HEK293 (cell line): Measurements from ENCODE around the gene SLFNL1.

ENCODE experiments used
- GFI1B ChIP-seq: fragments of 450-650 bp; formaldehyde crosslinking; IDR thresholded peaks from 2 replicates; pipeline ENCODE4 v1.5.1; 2016; ENCODE audit warnings: missing biosample characterization, missing genetic modification characterization
- GLIS1 ChIP-seq: fragments of 450-650 bp; formaldehyde crosslinking; IDR thresholded peaks from 2 replicates; pipeline ENCODE4 v1.5.1; 2016; ENCODE audit warnings: missing biosample characterization, missing genetic modification characterization
- HOXC10 ChIP-seq: sonication (generic); formaldehyde crosslinking; IDR thresholded peaks from 2 replicates; pipeline ENCODE4 v1.8.1; 2023; ENCODE audit warnings: mild to moderate bottlenecking, missing genetic modification reagents
- PRDM2 ChIP-seq: fragments of 450-650 bp; formaldehyde crosslinking; IDR thresholded peaks from 2 replicates; pipeline ENCODE4 v1.5.1; 2016; ENCODE audit warnings: missing biosample characterization, missing genetic modification characterization, borderline replicate concordance
- REST ChIP-seq: fragments of 450-650 bp; formaldehyde crosslinking; IDR thresholded peaks from 2 replicates; pipeline ENCODE4 v1.5.1; 2016; ENCODE audit warnings: missing biosample characterization, missing genetic modification characterization
- SALL2 ChIP-seq: fragments of 450-650 bp; formaldehyde crosslinking; IDR thresholded peaks from 2 replicates; pipeline ENCODE4 v1.5.0; 2017; ENCODE audit warnings: missing biosample characterization, mild to moderate bottlenecking, missing genetic modification characterization, borderline replicate concordance
- ZBTB21 ChIP-seq: fragments of 450-650 bp; formaldehyde crosslinking; IDR thresholded peaks from 2 replicates; pipeline ENCODE4 v1.5.1; 2017; ENCODE audit warnings: missing biosample characterization, missing genetic modification characterization
- ZBTB44 ChIP-seq: fragments of 450-650 bp; IDR thresholded peaks from 2 replicates; pipeline ENCODE4 v1.5.1; 2018; ENCODE audit warnings: missing biosample characterization, mild to moderate bottlenecking, missing genetic modification characterization
- ZFP3 ChIP-seq: fragments of 450-650 bp; formaldehyde crosslinking; IDR thresholded peaks from 2 replicates; pipeline ENCODE4 v1.5.1; 2016; ENCODE audit warnings: low read depth, missing biosample characterization, missing genetic modification characterization
- ZNF148 ChIP-seq: fragments of 450-650 bp; formaldehyde crosslinking; IDR thresholded peaks from 2 replicates; pipeline ENCODE4 v1.5.0; 2017; ENCODE audit warnings: missing biosample characterization, missing genetic modification characterization, borderline replicate concordance
- ZNF214 ChIP-seq: fragments of 450-650 bp; formaldehyde crosslinking; IDR thresholded peaks from 2 replicates; pipeline ENCODE4 v1.5.1; 2017; ENCODE audit warnings: missing biosample characterization, mild to moderate bottlenecking, missing genetic modification characterization, borderline replicate concordance
- ZNF366 ChIP-seq: fragments of 450-650 bp; formaldehyde crosslinking; conservative IDR thresholded peaks from 2 replicates; pipeline ENCODE4 v1.5.1; 2016; ENCODE audit warnings: missing biosample characterization, missing genetic modification characterization
- ZNF423 ChIP-seq: fragments of 450-650 bp; formaldehyde crosslinking; IDR thresholded peaks from 2 replicates; pipeline ENCODE4 v1.5.1; 2016; ENCODE audit warnings: missing biosample characterization, missing genetic modification characterization
- ZNF449 ChIP-seq: fragments of 450-650 bp; formaldehyde crosslinking; IDR thresholded peaks from 2 replicates; pipeline ENCODE4 v1.5.1; 2017; ENCODE audit warnings: missing biosample characterization, mild to moderate bottlenecking, missing genetic modification characterization, moderate library complexity
- ZNF473 ChIP-seq: fragments of 450-650 bp; formaldehyde crosslinking; IDR thresholded peaks from 2 replicates; pipeline ENCODE4 v1.5.1; 2017; ENCODE audit warnings: missing biosample characterization, missing genetic modification characterization
- ZNF558 ChIP-seq: fragments of 450-650 bp; formaldehyde crosslinking; IDR thresholded peaks from 2 replicates; pipeline ENCODE4 v1.5.1; 2016; ENCODE audit warnings: missing biosample characterization, missing genetic modification characterization
- ZNF610 ChIP-seq: fragments of 450-650 bp; formaldehyde crosslinking; IDR thresholded peaks from 2 replicates; pipeline ENCODE4 v1.5.1; 2016; ENCODE audit warnings: missing biosample characterization, missing genetic modification characterization, borderline replicate concordance
- ZNF76 ChIP-seq: fragments of 450-650 bp; formaldehyde crosslinking; IDR thresholded peaks from 2 replicates; pipeline ENCODE4; 2016; ENCODE audit warnings: low read depth, missing biosample characterization, missing genetic modification characterization, borderline replicate concordance
- ZNF791 ChIP-seq: fragments of 450-650 bp; formaldehyde crosslinking; IDR thresholded peaks from 2 replicates; pipeline ENCODE4 v1.5.1; 2016; ENCODE audit warnings: missing biosample characterization, missing genetic modification characterization
- ZSCAN18 ChIP-seq: fragments of 450-650 bp; formaldehyde crosslinking; IDR thresholded peaks from 2 replicates; pipeline ENCODE4 v1.5.1; 2016; ENCODE audit warnings: missing biosample characterization, missing genetic modification characterization

SLFNL1 gene

GRCh38 chr1:40979241-40980067 is 42.1 kb downstream of the SLFNL1 start, which contains the start of gene CTPS1 (continued):
- TF ChIP-seq ZNF558 (tag by site-specific recombination) = no peak
- TF ChIP-seq ZBTB44 = no peak
- TF ChIP-seq ZNF148 = no peak
- no peak for TF ChIP-seq ZNF214
- TF ChIP-seq HOXC10 (CRISPR knock-in tag) = no peak
- TF ChIP-seq PRDM2 (tag by site-specific recombination) = peak; percentile 55; the same call in 1 of the 2 replicates
- no peak for TF ChIP-seq GFI1B (tag by site-specific recombination)
- TF ChIP-seq ZNF449 (tag by site-specific recombination) = no peak
- no peak for TF ChIP-seq ZNF366 (tag by site-specific recombination)
- TF ChIP-seq ZFP3 = no peak
- TF ChIP-seq SALL2 (tag by site-specific recombination) = no peak
- TF ChIP-seq ZNF791 (tag by site-specific recombination) = no peak
- no peak for TF ChIP-seq REST
- no peak for TF ChIP-seq ZBTB21 (tag by site-specific recombination)
- TF ChIP-seq ZNF610 (tag by site-specific recombination) = no peak
- TF ChIP-seq GLIS1 (tag by site-specific recombination) = peak; percentile 82
- no peak for TF ChIP-seq ZSCAN18 (tag by site-specific recombination)
- no peak for TF ChIP-seq ZNF473
- TF ChIP-seq ZNF76 (tag by site-specific recombination) = no peak
- no peak for TF ChIP-seq ZNF423 (tag by site-specific recombination)
